Limb (tissue), 2 donors: ENCODE measurements around the gene TRIM49.
"Not testable (repeated sequence)": the region's sequence is repeated elsewhere in the genome, so short reads cannot be mapped to it uniquely, and the experiment has no call there.

Source experiments
- DNase-seq, 2 donors: peaks; one replicate each; pipeline ENCODE4 v3.0.0-alpha.2; 2016; ENCODE audit errors: extremely low spot score in 2 of 2

Gene TRIM49

GRCh38 chr11:89808475-89808874, at the start of gene TRIM49:
TSS of gene TRIM49 (minus strand) at chr11:89808575. CDS start at chr11:89804469, 4,106 bp downstream.
- not testable (repeated sequence) for DNase-seq

GRCh38 chr11:89826694-89827093, 18.3 kb upstream of the TRIM49 start:
- not testable (repeated sequence) for DNase-seq

GRCh38 chr11:89820008-89820407, 11.6 kb upstream of the TRIM49 start:
- not testable (repeated sequence) for DNase-seq

- peak in 1 of 2 donors; percentile 20 for DNase-seq
These were observed 5.2 kb upstream of the TRIM49 start for GRCh38 chr11:89813535-89813934.

- DNase-seq, result not testable (repeated sequence)
These were observed 20.8 kb downstream of the TRIM49 start for GRCh38 chr11:89787506-89788063.

- not testable (repeated sequence) for DNase-seq
These were observed 22.6 kb downstream of the TRIM49 start for GRCh38 chr11:89785726-89786125.

GRCh38 chr11:89750822-89751221, 57.6 kb downstream of the TRIM49 start:
- not testable (repeated sequence) for DNase-seq
